Globus pallidus (tissue), 1 donor: ENCODE results near the gene IDUA.
"Not testable (repeated sequence)": the region's sequence is repeated elsewhere in the genome, so short reads cannot be mapped to it uniquely, and the experiment has no call there.

Experiments
- DNase-seq: peaks from one replicate; pipeline ENCODE4 v3.0.0-alpha.2; 2015; ENCODE audit warnings: low spot score

The IDUA gene

DNA sequence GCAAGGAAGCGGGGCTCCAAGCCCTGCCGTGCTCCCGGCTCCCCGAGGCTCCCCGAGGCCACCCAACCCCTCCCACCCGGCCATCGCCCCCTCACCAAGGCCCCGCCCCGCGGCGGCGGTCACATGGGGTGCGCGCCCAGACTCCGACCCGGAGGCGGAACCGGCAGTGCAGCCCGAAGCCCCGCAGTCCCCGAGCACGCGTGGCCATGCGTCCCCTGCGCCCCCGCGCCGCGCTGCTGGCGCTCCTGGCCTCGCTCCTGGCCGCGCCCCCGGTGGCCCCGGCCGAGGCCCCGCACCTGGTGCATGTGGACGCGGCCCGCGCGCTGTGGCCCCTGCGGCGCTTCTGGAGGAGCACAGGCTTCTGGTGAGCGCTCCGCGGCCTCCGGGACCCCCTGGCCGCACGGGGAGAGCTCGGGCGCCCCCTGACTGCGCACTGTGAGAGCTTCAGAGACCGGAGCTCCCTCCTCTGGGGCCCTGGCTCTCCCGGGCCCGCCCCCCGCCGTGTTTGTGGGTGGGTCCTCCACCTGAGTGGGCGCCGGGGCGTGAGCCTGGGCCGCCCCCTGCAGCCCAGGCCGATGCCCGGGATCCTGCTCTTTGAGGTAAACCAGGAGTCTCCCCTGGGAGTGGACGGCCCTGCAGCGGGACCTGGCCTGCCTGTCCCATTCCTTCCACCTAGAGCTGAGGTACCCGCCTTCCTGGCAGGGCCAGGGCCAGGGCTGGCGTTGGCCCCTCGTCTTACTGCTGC is at the start of gene IDUA:
Gene IDUA (plus strand): TSS at position 166 of the 745 bp plus-strand sequence. CDS start 41 bp downstream, at position 207.
- DNase-seq: peak; percentile 76

DNA sequence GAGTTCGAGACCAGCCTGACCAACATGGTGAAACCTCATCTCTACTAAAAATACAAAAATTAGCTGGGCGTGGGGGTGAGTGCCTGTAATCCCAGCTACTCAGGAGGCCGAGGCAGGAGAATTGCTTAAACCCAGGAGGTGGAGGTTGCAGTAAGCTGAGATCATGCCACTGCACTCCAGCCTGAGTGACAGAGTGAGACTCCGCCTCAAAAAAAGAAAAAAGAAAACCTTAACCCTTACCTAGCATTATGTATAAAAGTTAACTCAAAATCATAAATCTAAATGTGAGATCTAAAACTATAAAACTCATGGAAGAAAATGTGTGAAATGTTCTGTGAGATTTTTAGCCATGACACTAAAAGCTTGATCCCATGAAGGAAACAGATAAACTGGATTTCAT is 47.3 kb upstream of the IDUA start:
- not testable (repeated sequence) for DNase-seq

GRCh38 chr4:945274-946102 is 41.4 kb upstream of the IDUA start:
- DNase-seq: no peak

GRCh38 chr4:946103-946450 is 40.8 kb upstream of the IDUA start:
- DNase-seq: no peak

- no peak for DNase-seq
Measured at GRCh38 chr4:946517-947471, 40.0 kb upstream of the IDUA start.

- DNase-seq: no peak
Measured at GRCh38 chr4:947491-947971, 39.3 kb upstream of the IDUA start.

GRCh38 chr4:948101-948935 is 38.5 kb upstream of the IDUA start:
- DNase-seq: no peak

DNA sequence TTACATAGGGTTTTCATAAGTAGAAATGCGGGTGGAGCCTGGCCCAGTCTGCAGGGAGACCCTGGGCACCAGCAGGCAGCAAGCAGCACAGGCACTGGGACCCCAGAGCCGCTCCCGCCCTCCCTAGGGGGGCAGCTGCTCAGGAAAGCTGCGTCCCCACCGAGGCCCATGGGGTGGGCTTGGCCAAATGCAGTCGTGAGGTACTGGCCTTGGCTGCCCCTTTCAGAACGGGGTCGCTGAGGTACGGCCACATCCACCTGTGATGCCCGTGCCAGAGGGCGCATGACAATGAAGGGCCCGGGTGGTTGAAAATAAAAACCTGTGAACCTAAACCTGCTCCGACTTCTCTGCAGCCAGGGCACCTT is 37.9 kb upstream of the IDUA start:
- DNase-seq: no peak

- DNase-seq: no peak
Measured at GRCh38 chr4:949656-950055, 37.2 kb upstream of the IDUA start.

- no peak for DNase-seq
Measured at GRCh38 chr4:950136-951020, 36.5 kb upstream of the IDUA start.

DNA sequence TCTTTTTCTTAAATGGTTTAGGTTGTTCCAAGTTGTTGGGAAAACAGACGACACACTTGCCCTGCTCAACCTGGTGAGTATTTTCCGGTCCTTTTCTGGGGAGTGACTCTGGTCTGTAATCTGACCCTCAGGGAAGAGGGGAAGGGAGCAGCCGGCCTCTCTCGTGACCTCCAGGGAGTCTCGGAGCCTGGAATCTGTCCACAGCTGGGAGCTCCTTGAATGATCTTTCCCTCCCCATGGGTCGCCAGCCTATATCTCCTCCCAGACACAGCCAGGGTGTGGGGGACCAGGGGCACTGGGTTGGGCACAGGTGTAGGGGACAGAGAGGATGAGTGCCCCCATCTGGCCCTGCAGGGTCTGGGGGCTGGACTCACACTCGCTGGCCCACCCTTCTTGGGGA is 35.7 kb upstream of the IDUA start:
- DNase-seq: no peak

- no peak for DNase-seq
Measured at GRCh38 chr4:951594-952468, 35.0 kb upstream of the IDUA start.

DNA sequence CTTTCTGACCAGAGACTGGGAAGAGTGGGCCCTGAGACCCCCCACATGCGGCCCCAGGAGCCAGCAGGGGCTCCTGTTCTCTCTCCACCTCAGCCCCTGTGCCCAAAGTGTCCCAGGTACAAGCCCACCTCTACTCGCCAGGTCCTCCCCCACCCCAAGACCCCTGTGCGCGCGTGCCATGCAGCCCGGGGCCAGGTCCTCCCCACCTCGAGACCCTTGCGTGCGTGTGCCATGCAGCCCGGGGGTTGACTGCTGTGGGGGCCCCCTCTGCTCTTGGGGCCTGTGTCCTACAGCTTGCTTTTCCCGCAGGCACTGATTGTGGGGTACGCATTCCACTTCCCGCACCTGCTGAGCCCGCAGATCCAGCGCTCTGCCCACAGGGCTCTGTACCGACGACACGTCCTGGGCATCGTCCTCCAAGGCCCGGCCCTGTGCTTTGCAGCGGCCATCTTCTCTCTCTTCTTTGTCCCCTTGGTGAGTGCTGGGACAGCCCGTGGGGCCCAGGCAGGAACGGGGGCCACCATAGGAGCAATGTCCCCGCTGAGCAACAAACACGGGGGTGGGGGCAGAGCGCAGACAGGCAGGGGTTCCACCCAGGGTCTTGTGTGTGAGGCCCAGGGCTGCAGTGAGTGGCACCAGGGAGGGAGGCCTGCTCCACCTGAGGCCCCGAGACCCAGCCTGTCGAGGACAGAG is 33.8 kb upstream of the IDUA start:
- DNase-seq: no peak

GRCh38 chr4:953574-953915 is 33.3 kb upstream of the IDUA start:
- no peak for DNase-seq

GRCh38 chr4:954211-955020 is 32.4 kb upstream of the IDUA start:
- no peak for DNase-seq

DNA sequence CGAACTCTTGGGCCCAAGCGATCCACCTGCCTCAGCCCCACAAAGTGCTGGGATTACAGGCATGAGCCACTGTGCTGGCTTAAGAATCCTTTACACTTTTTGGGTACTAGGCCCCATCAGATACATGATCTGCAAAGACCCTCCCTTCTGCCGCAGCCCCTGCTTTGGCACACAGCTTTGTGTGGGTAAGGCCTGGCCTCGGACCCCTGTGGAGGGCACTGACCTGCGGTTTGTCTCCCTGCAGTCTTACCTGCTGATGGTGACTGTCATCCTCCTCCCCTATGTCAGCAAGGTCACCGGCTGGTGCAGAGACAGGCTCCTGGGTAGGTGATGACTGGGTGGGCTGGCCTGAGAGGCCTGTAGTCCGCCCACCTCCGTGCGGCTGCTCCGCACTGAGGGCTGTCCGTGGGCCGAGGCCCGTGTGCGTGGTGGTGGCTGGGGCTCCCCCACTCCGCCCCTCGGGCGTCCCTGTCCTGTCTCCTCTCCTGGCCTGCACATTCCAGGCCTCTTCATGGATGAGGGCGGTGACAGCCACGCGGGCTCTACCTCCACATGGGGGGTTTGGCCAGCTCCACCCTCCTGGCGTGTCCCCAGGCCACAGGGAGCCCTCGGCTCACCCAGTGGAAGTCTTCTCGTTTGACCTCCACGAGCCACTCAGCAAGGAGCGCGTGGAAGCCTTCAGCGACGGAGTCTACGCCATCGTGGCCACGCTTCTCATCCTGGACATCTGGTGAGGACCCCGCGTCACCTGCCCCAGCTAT is 31.5 kb upstream of the IDUA start:
- no peak for DNase-seq

DNA sequence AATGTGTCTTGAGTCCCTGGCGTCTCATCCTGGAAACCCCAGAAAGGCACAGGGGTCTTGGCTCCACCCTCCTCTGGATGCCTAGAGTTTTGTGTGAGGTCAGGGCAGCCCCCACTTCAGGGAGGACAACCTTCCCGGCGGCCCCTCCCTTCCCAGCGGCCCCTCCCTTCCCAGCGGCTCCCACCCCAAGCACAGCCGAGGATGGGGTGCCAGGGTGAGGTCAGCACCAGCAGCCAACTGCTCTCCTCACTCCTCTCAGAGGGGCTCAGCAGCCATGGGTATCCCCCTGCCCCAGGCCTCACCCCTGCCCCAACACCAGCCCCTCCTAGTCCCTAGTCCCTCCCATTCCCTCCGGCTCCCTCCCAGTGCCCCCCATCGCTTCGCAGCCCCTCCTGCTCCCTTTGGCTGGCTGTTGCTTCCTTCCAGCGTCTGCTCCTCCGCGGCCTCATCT is 30.9 kb upstream of the IDUA start:
- DNase-seq: no peak
